ENCODE measurements around the gene NUDT7. TPM values are rescaled to one million over a fixed set of nuclear protein-coding genes. Genes with fewer than 3 reads are reported as not detected.

Gene NUDT7
- total and polyA plus RNA-seq, 2 donors (not counting 3 experiments of a cell fraction or from before 2014, with no cell fraction given): 6.2 to 6.5 TPM

DNA sequence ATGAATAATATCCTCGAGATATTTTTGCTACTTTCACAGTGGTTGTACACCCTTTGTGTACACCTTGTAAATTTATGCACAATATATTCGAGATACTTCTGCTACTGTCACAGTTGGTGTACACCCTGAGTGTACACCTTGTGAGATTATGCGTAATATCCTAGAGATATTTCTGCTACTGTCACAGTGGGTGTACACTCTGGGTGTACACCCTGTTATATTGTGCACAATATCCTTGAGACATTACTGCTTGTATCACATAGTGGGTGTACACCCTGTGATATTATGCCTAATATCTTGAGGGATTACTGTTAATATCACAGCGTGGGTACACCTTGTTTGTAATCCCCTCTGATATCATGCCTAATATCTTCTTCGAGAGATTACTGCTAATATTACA, 7.2 kb upstream of the NUDT7 start:
- H3K4me3 ChIP-seq (replicated peaks in 1 of 3; ENCODE audit: insufficient read depth in 1 of 3, low read depth in 1 of 3, low read length in 3 of 3): no peak overlapping the region
- dilution Hi-C loops (cut with MboI; ENCODE audit: extremely low pct_ligation_motif_present, low sequenced_read_pairs) (no loop called here), intact Hi-C loops (cut with micrococcal nuclease) (no loop called here)
- no peak overlapping the region for H2AFZ ChIP-seq (ENCODE audit: low read depth, low read length)
- H3K79me2 ChIP-seq (ENCODE audit: control insufficient read depth, insufficient read depth, low read length): no peaks in the 10 kb centered on the region
- H3K9ac ChIP-seq (replicated peaks; ENCODE audit: extremely low read depth, insufficient read depth, low read length): no peak overlapping the region
- no peaks in the 10 kb centered on the region for H3K4me1 ChIP-seq (ENCODE audit: control insufficient read depth, extremely low read depth, insufficient read depth, low read length)
- no peaks in the 10 kb centered on the region for H4K20me1 ChIP-seq (replicated peaks; ENCODE audit: control insufficient read depth, extremely low read depth, insufficient read depth, low read length)
- DNase-seq (ENCODE audit: low read depth, low spot score) (no peak), FAIRE-seq (no peak)
- H3K36me3 ChIP-seq (ENCODE audit: control insufficient read depth in 2 of 2, extremely low read depth in 1 of 2, insufficient read depth in 2 of 2, low read length in 2 of 2): no peaks in the 10 kb centered on the region
- H3K9me1 ChIP-seq (replicated peaks; ENCODE audit: control insufficient read depth, extremely low read depth, insufficient read depth, low read length): no peaks in the 10 kb centered on the region
- ChIA-PET CTCF (no interaction called here), POLR2A (no interaction called here)
- no peak overlapping the region for H3K4me2 ChIP-seq (ENCODE audit: insufficient read depth, low read length)
- TF ChIP-seq JUN (IDR thresholded peaks at IDR 0.05; ENCODE audit: borderline replicate concordance, insufficient read depth, insufficient read length, low read depth) (no peak), POLR2AphosphoS5 (IDR thresholded peaks at IDR 0.05; ENCODE audit: insufficient read depth, low read depth, low read length) (no peak), FOS (IDR thresholded peaks at IDR 0.05; ENCODE audit: borderline replicate concordance, insufficient read depth, low read length) (no peak), MYC (IDR thresholded peaks at IDR 0.05; ENCODE audit: low read depth, low read length) (no peak), POLR2A (IDR thresholded peaks at IDR 0.05; ENCODE audit: low read depth, low read length) (no peak), GATA2 (IDR thresholded peaks at IDR 0.05; ENCODE audit: insufficient read depth, insufficient read length, low read depth, low read length) (no peak), EZH2 (IDR thresholded peaks at IDR 0.05; ENCODE audit: borderline replicate concordance, low read depth, low read length, severe bottlenecking) (no peak)
- TF ChIP-seq, protein P1, sequence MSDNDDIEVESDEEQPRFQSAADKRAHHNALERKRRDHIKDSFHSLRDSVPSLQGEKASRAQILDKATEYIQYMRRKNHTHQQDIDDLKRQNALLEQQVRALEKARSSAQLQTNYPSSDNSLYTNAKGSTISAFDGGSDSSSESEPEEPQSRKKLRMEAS (IDR thresholded peaks at IDR 0.05; ENCODE audit: insufficient read depth, insufficient read length): no peak
- TF ChIP-seq, protein P2, sequence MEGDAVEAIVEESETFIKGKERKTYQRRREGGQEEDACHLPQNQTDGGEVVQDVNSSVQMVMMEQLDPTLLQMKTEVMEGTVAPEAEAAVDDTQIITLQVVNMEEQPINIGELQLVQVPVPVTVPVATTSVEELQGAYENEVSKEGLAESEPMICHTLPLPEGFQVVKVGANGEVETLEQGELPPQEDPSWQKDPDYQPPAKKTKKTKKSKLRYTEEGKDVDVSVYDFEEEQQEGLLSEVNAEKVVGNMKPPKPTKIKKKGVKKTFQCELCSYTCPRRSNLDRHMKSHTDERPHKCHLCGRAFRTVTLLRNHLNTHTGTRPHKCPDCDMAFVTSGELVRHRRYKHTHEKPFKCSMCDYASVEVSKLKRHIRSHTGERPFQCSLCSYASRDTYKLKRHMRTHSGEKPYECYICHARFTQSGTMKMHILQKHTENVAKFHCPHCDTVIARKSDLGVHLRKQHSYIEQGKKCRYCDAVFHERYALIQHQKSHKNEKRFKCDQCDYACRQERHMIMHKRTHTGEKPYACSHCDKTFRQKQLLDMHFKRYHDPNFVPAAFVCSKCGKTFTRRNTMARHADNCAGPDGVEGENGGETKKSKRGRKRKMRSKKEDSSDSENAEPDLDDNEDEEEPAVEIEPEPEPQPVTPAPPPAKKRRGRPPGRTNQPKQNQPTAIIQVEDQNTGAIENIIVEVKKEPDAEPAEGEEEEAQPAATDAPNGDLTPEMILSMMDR (IDR thresholded peaks at IDR 0.05; ENCODE audit: extremely low read depth in 1 of 2, insufficient read depth in 1 of 2, low read depth in 1 of 2, low read length in 2 of 2): no peak
- no peaks in the 10 kb centered on the region for H3K9me3 ChIP-seq (replicated peaks; ENCODE audit: control insufficient read depth, insufficient read depth, low read length)
- H3K27ac ChIP-seq (ENCODE audit: insufficient read depth, low read depth, low read length): no peak overlapping the region
- H3K27me3 ChIP-seq (ENCODE audit: control insufficient read depth in 2 of 2, insufficient read depth in 2 of 2, low read length in 2 of 2): no peaks in the 10 kb centered on the region
- BruUV-seq (replicated peaks): no TSS peak

Measured in endothelial cell of umbilical vein (primary cell).